Measurements from ENCODE around the gene C11orf91. TPM values are rescaled to one million over a fixed set of nuclear protein-coding genes. Genes with fewer than 3 reads are reported as not detected.
"Not testable (repeated sequence)": the region's sequence is repeated elsewhere in the genome, so short reads cannot be mapped to it uniquely, and the experiment has no call there.

C11orf91 gene
- total RNA-seq, 1 donor from 2014 or later: not detected

DNA sequence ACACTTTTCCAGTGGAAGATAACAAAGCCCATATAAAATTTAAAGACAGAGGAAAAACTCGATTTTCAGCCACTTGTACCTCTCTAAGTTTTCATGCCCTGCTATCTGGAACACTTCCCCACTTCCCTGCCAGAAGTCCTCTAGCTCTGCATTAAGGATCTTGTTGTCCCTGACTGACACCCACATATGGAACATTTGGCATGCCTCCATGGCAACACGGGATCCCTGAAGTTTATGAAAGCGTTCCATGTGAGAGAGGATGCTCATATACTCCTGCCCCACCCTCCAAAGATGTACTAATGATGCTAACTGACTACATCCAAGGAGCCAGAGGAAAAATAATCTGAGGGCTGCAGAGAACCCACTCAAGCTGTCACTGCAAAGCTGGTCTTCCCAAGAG, 8.8 kb upstream of the C11orf91 start:
- peaks cover 88% of the 10 kb centered on the region for H3K4me1 ChIP-seq
- TF ChIP-seq CTCF (IDR thresholded peaks at IDR 0.05; ENCODE audit: borderline replicate concordance): no peak
- H3K36me3 ChIP-seq: peaks cover 72% of the 10 kb centered on the region
- no peak for DNase-seq
- intact Hi-C loops (cut with micrococcal nuclease): no loop called here
- no peak overlapping the region for H3K4me3 ChIP-seq
- no peaks in the 10 kb centered on the region for H3K27me3 ChIP-seq (ENCODE audit: low read depth)
- no peaks in the 10 kb centered on the region for H3K9me3 ChIP-seq (replicated peaks)
- H3K27ac ChIP-seq (replicated peaks): peak overlapping the region; percentile 89

DNA sequence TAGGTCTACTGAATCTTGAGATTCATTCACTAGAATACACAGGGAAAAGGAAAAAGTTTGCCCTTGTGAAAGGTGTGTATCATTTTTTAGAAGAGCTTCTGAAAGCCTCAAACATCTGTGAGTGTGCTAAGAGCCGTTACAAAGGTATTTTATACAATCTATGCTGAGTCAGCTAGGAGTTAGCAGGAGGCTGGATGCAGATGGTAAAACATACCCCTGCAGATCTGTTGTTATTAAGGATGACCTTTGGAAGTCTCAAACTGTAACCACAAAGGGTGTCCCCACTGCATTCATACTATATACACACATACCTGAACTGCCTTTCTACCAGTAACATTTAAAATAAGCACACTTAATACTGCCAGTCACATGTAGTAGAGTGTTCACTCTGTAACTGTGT, 8.4 kb upstream of the C11orf91 start:
- peaks cover 67% of the 10 kb centered on the region for H3K36me3 ChIP-seq
- TF ChIP-seq CTCF (IDR thresholded peaks at IDR 0.05; ENCODE audit: borderline replicate concordance): no peak
- H3K9me3 ChIP-seq (replicated peaks): no peaks in the 10 kb centered on the region
- H3K4me3 ChIP-seq: no peak overlapping the region
- intact Hi-C loops (cut with micrococcal nuclease): no loop called here
- H3K4me1 ChIP-seq: peaks cover 88% of the 10 kb centered on the region
- no peak for DNase-seq
- no peaks in the 10 kb centered on the region for H3K27me3 ChIP-seq (ENCODE audit: low read depth)
- H3K27ac ChIP-seq (replicated peaks): peak overlapping the region; percentile 89

- not testable (repeated sequence) for DNase-seq
- H3K4me1 ChIP-seq: peaks cover 88% of the 10 kb centered on the region
- H3K36me3 ChIP-seq: peaks cover 57% of the 10 kb centered on the region
Measured at GRCh38 chr11:33707831-33708230, 7.2 kb upstream of the C11orf91 start.

GRCh38 chr11:33706966-33707365, 6.3 kb upstream of the C11orf91 start:
- no peak overlapping the region for H3K4me3 ChIP-seq
- peaks cover 88% of the 10 kb centered on the region for H3K4me1 ChIP-seq
- H3K9me3 ChIP-seq (replicated peaks): no peaks in the 10 kb centered on the region
- no peaks in the 10 kb centered on the region for H3K27me3 ChIP-seq (ENCODE audit: low read depth)
- H3K36me3 ChIP-seq: peaks cover 49% of the 10 kb centered on the region
- intact Hi-C loops (cut with micrococcal nuclease): no loop called here
- peak overlapping the region; percentile 89 for H3K27ac ChIP-seq (replicated peaks)
- DNase-seq: no peak
- TF ChIP-seq CTCF (IDR thresholded peaks at IDR 0.05; ENCODE audit: borderline replicate concordance): no peak

More at GRCh38 chr11:33707831-33708230, 7.2 kb upstream of the C11orf91 start:
- H3K4me3 ChIP-seq; H3K9me3 ChIP-seq (replicated peaks); H3K27me3 ChIP-seq (ENCODE audit: low read depth); intact Hi-C loops (cut with micrococcal nuclease): not testable (repeated sequence)
- peak overlapping the region; percentile 89 for H3K27ac ChIP-seq (replicated peaks)

- TF ChIP-seq CTCF (IDR thresholded peaks at IDR 0.05; ENCODE audit: borderline replicate concordance): no peak
- Histone ChIP-seq H3K4me1 (peaks cover 93% of the 10 kb centered on the region), H3K27ac (replicated peaks) (peak overlapping the region; percentile 89), H3K4me3 (no peak overlapping the region), H3K9me3 (replicated peaks) (no peaks in the 10 kb centered on the region), H3K27me3 (ENCODE audit: low read depth) (no peaks in the 10 kb centered on the region), H3K36me3 (peaks cover 46% of the 10 kb centered on the region)
- no peak for DNase-seq
- intact Hi-C loops (cut with micrococcal nuclease): no loop called here
Measured at GRCh38 chr11:33706546-33706945, 5.9 kb upstream of the C11orf91 start.

GRCh38 chr11:33704240-33705002, 3.8 kb upstream of the C11orf91 start:
- H3K27me3 ChIP-seq (ENCODE audit: low read depth): no peaks in the 10 kb centered on the region
- H3K27ac ChIP-seq (replicated peaks): peak overlapping the region; percentile 89
- no peak for DNase-seq
- peak; percentile 13 for TF ChIP-seq CTCF (IDR thresholded peaks at IDR 0.05; ENCODE audit: borderline replicate concordance)
- H3K36me3 ChIP-seq: peaks cover 25% of the 10 kb centered on the region
- intact Hi-C loops (cut with micrococcal nuclease): no loop called here
- H3K9me3 ChIP-seq (replicated peaks): no peaks in the 10 kb centered on the region
- H3K4me3 ChIP-seq: no peak overlapping the region
- peaks cover 97% of the 10 kb centered on the region for H3K4me1 ChIP-seq
